IMR-90 (cell line): ENCODE results near the gene NFIA. TPM values are rescaled to one million over a fixed set of nuclear protein-coding genes. Genes with fewer than 3 reads are reported as not detected.

Source experiments
- ATAC-seq: fragments of 200-7000 bp; cut with Tn5 transposase; 2 replicates; pipeline ENCODE4 v1.9.1; 2020; ENCODE audit warnings: low read depth, mild to moderate bottlenecking, moderate library complexity
- BruUV-seq: library from RNA; stranded (reverse); fragments of 400-500 nt; replicated peaks from 2 replicates; lab custom pipeline; 2021; lab: Mats Ljungman, UMichigan
- CTCF ChIA-PET: fragments of 300-600 bp; formaldehyde crosslinking; extraction: SDS; loops from one replicate; lab custom pipeline; 2021; ENCODE audit warnings: antibody characterized with exemption; lab: Yijun Ruan, JAX
- POLR2A ChIA-PET: fragments of 300-600 bp; sonication (Branson Sonifier 250); formaldehyde crosslinking; loops from one replicate; lab custom pipeline; 2022; ENCODE audit warnings: antibody characterized with exemption; ENCODE audit not compliant: unreplicated experiment; lab: Charles Lee
- DNase-seq: peaks from one replicate; pipeline ENCODE4 v3.0.0; 2013
- H2AFZ ChIP-seq: replicated peaks from 2 replicates; pipeline ENCODE3; 2013; ENCODE audit warnings: low read length, mild to moderate bottlenecking; ENCODE audit not compliant: poor library complexity
- H2AK5ac ChIP-seq: 2 replicates; pipeline ENCODE4 v1.6.1; 2013; ENCODE audit warnings: low read depth, low read length, inconsistent platforms
- H2AK9ac ChIP-seq: replicated peaks from 2 replicates; pipeline ENCODE3; 2013; ENCODE audit warnings: mild to moderate bottlenecking, low read depth, low read length, moderate library complexity; ENCODE audit not compliant: poor library complexity
- H2BK120ac ChIP-seq: 2 replicates; pipeline ENCODE4 v1.6.1; 2013; ENCODE audit warnings: low read depth, low read length, inconsistent platforms
- H2BK15ac ChIP-seq: 3 replicates; pipeline ENCODE4 v1.6.1; 2013; ENCODE audit warnings: low read depth, low read length, inconsistent platforms
- H2BK20ac ChIP-seq: 2 replicates; pipeline ENCODE4 v1.6.1; 2013; ENCODE audit warnings: low read depth, mild to moderate bottlenecking, inconsistent platforms, low read length, moderate library complexity
- H2BK5ac ChIP-seq: 2 replicates; pipeline ENCODE4 v1.6.1; 2013; ENCODE audit warnings: mild to moderate bottlenecking, low read depth, low read length, inconsistent platforms; ENCODE audit not compliant: poor library complexity, severe bottlenecking
- H3K14ac ChIP-seq: replicated peaks from 2 replicates; pipeline ENCODE4 v1.6.1; 2013; ENCODE audit warnings: low read depth, low read length, inconsistent platforms
- H3K18ac ChIP-seq: 2 replicates; pipeline ENCODE4 v1.6.1; 2013; ENCODE audit warnings: low read depth, low read length, control low read depth
- H3K23ac ChIP-seq: 2 replicates; pipeline ENCODE4 v1.6.1; 2013; ENCODE audit warnings: low read depth, low read length, inconsistent platforms
- H3K27ac ChIP-seq: 2 replicates; pipeline ENCODE4 v1.5.1; 2013; ENCODE audit warnings: mild to moderate bottlenecking, control low read depth, low read length; ENCODE audit not compliant: insufficient read depth
- H3K27me3 ChIP-seq: 2 replicates; pipeline ENCODE4 v1.6.1; 2013; ENCODE audit warnings: low read length; ENCODE audit not compliant: control insufficient read depth, insufficient read depth
- H3K36me3 ChIP-seq: 2 replicates; pipeline ENCODE4 v1.6.1; 2013; ENCODE audit warnings: low read length, mixed read lengths; ENCODE audit not compliant: control insufficient read depth, insufficient read depth
- H3K4ac ChIP-seq: 2 replicates; pipeline ENCODE4 v1.6.1; 2013; ENCODE audit warnings: low read depth, low read length, inconsistent platforms
- H3K4me1 ChIP-seq: 2 replicates; pipeline ENCODE4 v1.6.1; 2013; ENCODE audit warnings: low read length, mixed read lengths; ENCODE audit not compliant: control insufficient read depth, insufficient read depth
- H3K4me2 ChIP-seq: 2 replicates; pipeline ENCODE4 v1.6.1; 2013; ENCODE audit warnings: low read depth, mild to moderate bottlenecking, control low read depth, low read length, moderate library complexity
- H3K4me3 ChIP-seq: 2 replicates; pipeline ENCODE4 v1.5.1; 2013; ENCODE audit warnings: low read depth, mild to moderate bottlenecking, control low read depth, low read length, moderate library complexity; ENCODE audit not compliant: insufficient read depth
- H3K56ac ChIP-seq: 2 replicates; pipeline ENCODE4 v1.6.1; 2013; ENCODE audit warnings: low read length, inconsistent platforms; ENCODE audit not compliant: insufficient read depth; ENCODE audit errors: extremely low read depth
- H3K79me1 ChIP-seq, 2 experiments: 2 replicates each; pipeline ENCODE4 v1.6.1; 2013; ENCODE audit warnings: low read length in 2 of 2, inconsistent platforms in 1 of 2, low read depth in 1 of 2
- H3K9ac ChIP-seq: 2 replicates; pipeline ENCODE4 v1.6.1; 2013; ENCODE audit warnings: low read depth, low read length, control low read depth
- H3K9me1 ChIP-seq: 2 replicates; pipeline ENCODE4 v1.6.1; 2013; ENCODE audit warnings: low read length, inconsistent platforms; ENCODE audit not compliant: insufficient read depth
- H3K9me3 ChIP-seq: 2 replicates; pipeline ENCODE4 v1.6.1; 2013; ENCODE audit warnings: low read length; ENCODE audit not compliant: control insufficient read depth, insufficient read depth
- H4K20me1 ChIP-seq: 2 replicates; pipeline ENCODE4 v1.6.1; 2013; ENCODE audit warnings: low read length, inconsistent platforms; ENCODE audit not compliant: insufficient read depth
- H4K5ac ChIP-seq: 2 replicates; pipeline ENCODE4 v1.6.1; 2013; ENCODE audit warnings: mild to moderate bottlenecking, low read depth, low read length, control low read depth
- H4K8ac ChIP-seq, 2 experiments: 2 replicates each; pipeline ENCODE4 v1.6.1; 2013; ENCODE audit warnings: low read depth in 2 of 2, low read length in 2 of 2, control low read depth in 1 of 2, inconsistent platforms in 1 of 2
- H4K91ac ChIP-seq: 2 replicates; pipeline ENCODE4 v1.6.1; 2013; ENCODE audit warnings: low read depth, low read length, inconsistent platforms; ENCODE audit not compliant: insufficient read depth
- CTCF ChIP-seq: conservative IDR thresholded peaks from 2 replicates; pipeline ENCODE4 v1.5.1; 2012; ENCODE audit warnings: mild to moderate bottlenecking, low read depth, low read length, improper control_type of control experiment
- MAFK ChIP-seq: IDR thresholded peaks from 2 replicates; pipeline ENCODE4 v1.6.1; 2012; ENCODE audit warnings: low read depth, low read length, improper control_type of control experiment
- POLR2A ChIP-seq: IDR thresholded peaks from 2 replicates; pipeline ENCODE4 v1.6.1; 2012; ENCODE audit warnings: mild to moderate bottlenecking, low read depth, low read length
- RAD21 ChIP-seq: IDR thresholded peaks from 2 replicates; pipeline ENCODE4 v1.6.1; 2012; ENCODE audit warnings: low read length, improper control_type of control experiment
- SMC3 ChIP-seq: fragments of 150-350 bp; IDR thresholded peaks from 2 replicates; pipeline ENCODE4 v1.6.1; 2016; ENCODE audit warnings: low read depth, mild to moderate bottlenecking, antibody characterized with exemption, low read length, moderate library complexity
- USF2 ChIP-seq: fragments of 150-350 bp; IDR thresholded peaks from 2 replicates; pipeline ENCODE4 v1.6.1; 2017; ENCODE audit warnings: mild to moderate bottlenecking, antibody characterized with exemption, low read length, low read depth
- WGBS, 2 experiments: methylation state at CpG; one replicate each; pipeline versions ENCODE4 v1.1.5 to v1.1.7; 2013; ENCODE audit warnings: missing lambda C conversion rate in 2 of 2; ENCODE audit not compliant: insufficient read length in 1 of 2; ENCODE audit errors: extremely low coverage in 2 of 2; 5-methylcytosine and 5-hydroxymethylcytosine counted together
- dilution Hi-C: fragments of 300-500 bp; cut with HindIII; formaldehyde crosslinking; loops from one replicate; pipeline ENCODE4 v1.14.3; 2018; ENCODE audit warnings: low sequenced_read_pairs; ENCODE audit not compliant: unreplicated experiment
- in situ Hi-C: fragments of 300-500 bp; cut with MboI; formaldehyde crosslinking; loops from 3 replicates; pipeline ENCODE4 v1.14.3; 2019; ENCODE audit warnings: low sequenced_read_pairs, inconsistent platforms, mixed read lengths
- intact Hi-C: fragments of 100-400 bp; cut with micrococcal nuclease; formaldehyde crosslinking; loops from 2 replicates; pipeline ENCODE4 v1.10.0; 2022
- polyA plus RNA-seq, 3 experiments: library from polyadenylated mRNA; depleted of rRNA; stranded (reverse); fragments of >200 nt; gene quantifications; 2 replicates each; pipeline ENCODE4 v1.2.3, GENCODE V29; 2012; ENCODE audit warnings: low replicate concordance in 1 of 3
- total RNA-seq: library from RNA; depleted of rRNA; stranded (reverse); fragments of >200 nt; gene quantifications from 2 replicates; pipeline ENCODE4 v1.2.3, GENCODE V29; 2012

NFIA gene
- total and polyA plus RNA-seq, 2 of the 4 experiments (the other 2 are of a cell fraction) = 1.6 to 2.2 TPM

GRCh38 chr1:61295818-61296537, 213.6 kb downstream of the NFIA start:
- no peak overlapping the region for H3K4me2 ChIP-seq
- no peak overlapping the region for H3K23ac ChIP-seq
- H2AK5ac ChIP-seq = no peak overlapping the region
- no peak overlapping the region for H3K9ac ChIP-seq
- no peak overlapping the region for H3K27ac ChIP-seq
- H3K36me3 ChIP-seq = no peaks in the 10 kb centered on the region
- CTCF ChIA-PET = no interaction called here
- no peaks in the 10 kb centered on the region for H3K9me1 ChIP-seq
- ATAC-seq (no peak), DNase-seq (no peak)
- no peaks in the 10 kb centered on the region for H3K4me1 ChIP-seq
- no peaks in the 10 kb centered on the region for H3K9me3 ChIP-seq
- H2AK9ac ChIP-seq = no peak overlapping the region
- intact Hi-C loops (no loop called here), in situ Hi-C loops (no loop called here), dilution Hi-C loops (no loop called here)
- H4K20me1 ChIP-seq = no peaks in the 10 kb centered on the region
- no peak overlapping the region for H3K18ac ChIP-seq
- H3K27me3 ChIP-seq = peaks cover 1% of the 10 kb centered on the region; the same call in 1 of the 2 replicates
- WGBS, 2 experiments = no CpG with 5 or more reads among the region's 2 CpGs
- H3K14ac ChIP-seq = no peak overlapping the region
- H2BK5ac ChIP-seq = no peak overlapping the region
- no peak overlapping the region for H4K5ac ChIP-seq
- TF ChIP-seq USF2 (no peak), POLR2A (no peak), RAD21 (no peak), MAFK (no peak), CTCF (no peak), SMC3 (no peak)
- H2AFZ ChIP-seq = no peak overlapping the region
- POLR2A ChIA-PET = no interaction called here
- no peaks in the 10 kb centered on the region for H3K79me1 ChIP-seq
- H2BK120ac ChIP-seq = no peak overlapping the region
- no peak overlapping the region for H3K4ac ChIP-seq
- no peak overlapping the region for H2BK15ac ChIP-seq
- H3K4me3 ChIP-seq = no peak overlapping the region
- H2BK20ac ChIP-seq = no peak overlapping the region
- no peak overlapping the region for H4K91ac ChIP-seq
- no peak overlapping the region for H3K56ac ChIP-seq
- no peak overlapping the region for H4K8ac ChIP-seq
- no TSS peak for BruUV-seq
